ENCODE data around the gene STUB1.

Gene STUB1

DNA sequence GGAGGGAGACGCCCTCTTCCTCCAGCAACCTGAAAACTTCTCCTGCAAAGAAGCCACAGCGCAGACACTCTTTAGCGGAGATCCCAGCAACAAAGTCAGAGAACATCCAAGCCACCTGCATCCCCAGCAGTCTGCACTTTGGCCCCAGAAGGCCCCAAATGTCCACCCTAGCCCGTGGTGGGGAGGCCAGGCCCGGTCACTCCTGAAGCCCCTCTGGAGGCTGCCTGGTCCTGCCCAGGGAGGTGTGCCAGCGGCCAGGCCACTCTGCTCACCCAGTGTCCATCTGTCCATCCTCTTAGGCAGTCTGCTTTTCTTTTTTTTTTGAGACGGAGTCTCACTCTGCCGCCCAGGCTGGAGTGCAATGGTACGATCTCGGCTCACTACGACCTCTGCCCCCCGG lies 52.1 kb downstream of the STUB1 start:
- in situ Hi-C loops (cut with HindIII; ENCODE audit: low sequenced_read_pairs): no loop called here

All from endothelial cell of hepatic sinusoid (primary cell).